HG03039 (cell line): ENCODE measurements around the gene SPI1.
"Not testable (repeated sequence)": the region's sequence is repeated elsewhere in the genome, so short reads cannot be mapped to it uniquely, and the experiment has no call there.

Experiments
- ATAC-seq: cut with Tn5 transposase; IDR thresholded peaks from one replicate; pipeline ENCODE4 v1.9.1; 2021; ENCODE audit warnings: mild to moderate bottlenecking, moderate library complexity; ENCODE audit not compliant: unreplicated experiment

The SPI1 gene

DNA sequence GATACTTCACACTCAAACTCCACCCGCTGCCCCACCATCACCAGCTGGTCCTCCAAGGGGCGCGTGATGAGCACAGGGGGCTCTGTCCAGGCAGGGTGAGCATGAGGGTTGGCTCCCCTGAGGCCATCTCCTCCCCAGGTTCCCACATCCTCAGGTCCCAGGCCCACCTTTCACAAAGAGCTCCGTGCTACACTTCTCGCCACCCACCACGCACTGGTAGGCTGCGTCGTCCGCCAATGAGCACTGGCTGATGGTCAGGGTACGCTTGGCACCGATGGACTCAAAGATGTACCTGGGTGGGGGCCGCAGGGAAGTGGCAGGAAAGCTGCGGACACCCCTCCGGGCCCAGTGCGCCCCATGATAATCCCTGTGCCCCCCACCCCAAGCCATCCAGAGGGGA lies 35.5 kb downstream of the SPI1 start:
- ATAC-seq, result no peak

DNA sequence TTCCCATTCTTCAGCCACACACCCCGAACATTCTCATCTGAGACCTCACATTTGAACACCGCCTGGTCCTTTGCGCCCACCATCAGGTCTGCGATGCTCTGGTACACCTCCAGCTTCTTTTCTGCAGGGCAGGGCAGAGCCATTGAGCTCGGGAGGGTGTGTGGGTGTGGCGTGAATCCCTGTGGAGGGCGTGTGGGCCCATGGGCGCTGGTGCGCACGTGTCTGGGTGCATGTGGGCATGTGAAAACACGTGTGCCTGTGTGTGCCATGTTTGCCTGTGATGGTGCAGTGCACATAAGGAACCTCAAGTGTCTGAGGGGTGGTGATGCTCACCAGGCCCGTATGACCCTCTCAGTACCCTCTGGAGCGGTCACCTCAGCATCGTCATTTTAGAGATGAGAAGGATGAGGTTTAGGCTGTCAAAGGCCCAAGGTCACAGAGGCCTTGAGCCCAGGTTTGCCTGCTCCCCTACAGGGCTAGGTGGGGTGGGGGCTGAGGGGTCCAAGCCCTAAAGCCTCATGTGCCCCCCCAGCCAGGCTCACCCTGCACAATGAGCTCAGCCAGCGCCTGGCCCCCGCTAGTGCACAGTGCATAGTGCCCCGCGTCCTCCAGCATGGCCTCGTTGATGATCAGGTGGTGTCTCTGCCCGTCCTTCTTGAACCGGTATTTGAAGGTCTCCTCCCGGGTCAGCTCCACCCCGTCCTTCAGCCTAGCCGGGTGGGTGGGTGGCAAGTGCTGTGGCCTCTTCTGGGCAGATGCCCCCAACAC lies 36.1 kb downstream of the SPI1 start:
- ATAC-seq, result no peak

DNA sequence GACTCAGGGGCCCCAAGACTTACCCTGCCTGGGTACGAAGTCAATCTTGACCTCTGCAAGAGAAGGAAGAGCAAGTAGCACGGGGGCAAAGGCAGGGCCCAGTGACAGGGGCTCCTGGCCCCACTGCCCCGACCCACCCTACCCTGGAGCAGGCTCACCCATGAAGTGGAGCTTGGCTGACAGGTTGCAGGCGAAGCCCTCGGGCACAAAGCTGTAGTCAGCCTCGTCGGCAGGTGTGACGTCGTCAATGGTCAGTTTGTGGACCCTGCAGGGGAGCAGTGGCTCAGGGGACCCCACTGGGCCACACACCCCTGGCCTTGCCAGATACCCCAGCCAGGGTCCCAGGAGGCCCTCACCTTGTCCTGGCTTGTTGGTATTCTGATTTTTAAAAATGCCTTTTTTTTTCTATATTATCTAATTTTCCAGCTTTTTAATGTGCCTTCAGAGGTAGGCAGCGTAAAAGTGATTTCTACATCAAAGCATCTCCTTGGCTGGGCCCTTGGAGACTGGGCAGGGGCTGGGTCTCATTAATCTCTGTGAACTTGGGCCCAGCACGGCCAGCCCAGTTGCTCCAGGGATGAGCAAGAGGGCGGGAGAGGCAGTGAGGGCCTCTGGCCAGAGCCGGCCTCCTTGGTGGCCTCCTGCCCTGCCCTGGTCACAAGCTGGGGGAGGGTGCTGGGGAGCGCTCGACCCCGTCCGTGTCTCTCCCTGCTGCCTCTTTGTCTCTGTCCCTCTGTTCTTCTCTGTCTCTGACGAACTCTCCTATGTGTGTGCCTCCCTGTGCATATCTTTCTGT lies 37.2 kb downstream of the SPI1 start:
- no peak for ATAC-seq

DNA sequence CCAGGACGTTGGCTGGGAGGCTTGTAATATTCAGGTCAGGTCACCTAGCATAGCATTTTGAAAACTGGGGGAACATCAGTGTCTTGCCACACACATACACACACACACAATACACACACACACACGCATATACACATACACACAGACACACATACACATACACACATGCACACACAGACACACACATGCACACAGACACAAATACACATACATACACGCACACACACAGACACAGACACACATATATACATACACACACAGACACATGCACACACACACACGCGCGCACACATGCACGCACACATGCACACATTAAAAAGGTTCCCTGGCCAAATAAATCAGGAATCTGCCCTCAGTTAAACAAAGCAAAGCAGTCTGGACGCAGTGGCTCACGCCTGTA lies 38.3 kb downstream of the SPI1 start:
- ATAC-seq, result no peak

DNA sequence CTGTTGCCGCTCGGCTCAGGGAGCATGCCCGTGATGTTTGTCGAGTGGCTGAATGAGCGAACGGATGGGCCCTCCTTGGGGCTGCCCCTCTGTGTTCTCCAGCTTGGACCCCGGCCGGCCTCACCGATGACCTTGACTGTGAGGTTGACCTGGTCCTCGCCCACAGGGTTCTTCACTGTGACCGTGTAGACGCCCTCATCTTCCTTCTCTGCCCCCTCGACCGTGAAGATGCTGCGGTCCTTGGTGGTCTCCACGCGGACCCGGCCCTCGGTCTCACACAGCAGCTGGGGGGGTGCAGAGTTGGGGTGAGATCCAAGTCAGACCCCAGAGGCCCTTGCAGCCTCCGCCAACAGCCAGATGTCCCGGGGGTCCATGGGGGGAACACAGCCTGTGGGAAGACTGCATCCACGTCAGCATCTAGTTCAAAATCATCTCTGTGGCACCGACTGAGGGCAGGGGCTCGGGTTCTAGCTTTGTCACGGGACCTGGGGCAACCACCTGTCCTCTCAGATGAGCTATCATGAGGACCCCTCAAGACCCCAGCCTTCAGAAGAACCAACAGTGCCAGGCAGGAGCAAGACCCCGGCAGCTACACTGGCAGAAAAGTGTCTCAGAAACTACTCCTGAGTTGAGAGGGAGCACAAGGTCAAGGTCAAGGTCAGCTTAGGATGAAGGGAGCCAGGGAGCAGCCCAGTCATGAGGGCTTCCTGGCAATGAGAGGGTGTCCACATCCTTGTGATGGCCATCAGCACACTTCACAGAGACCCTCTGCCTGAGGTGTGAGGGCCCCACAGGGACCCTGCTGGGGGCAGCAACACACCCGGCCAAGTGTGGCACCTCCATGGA lies 39.7 kb downstream of the SPI1 start:
- ATAC-seq, result no peak

DNA sequence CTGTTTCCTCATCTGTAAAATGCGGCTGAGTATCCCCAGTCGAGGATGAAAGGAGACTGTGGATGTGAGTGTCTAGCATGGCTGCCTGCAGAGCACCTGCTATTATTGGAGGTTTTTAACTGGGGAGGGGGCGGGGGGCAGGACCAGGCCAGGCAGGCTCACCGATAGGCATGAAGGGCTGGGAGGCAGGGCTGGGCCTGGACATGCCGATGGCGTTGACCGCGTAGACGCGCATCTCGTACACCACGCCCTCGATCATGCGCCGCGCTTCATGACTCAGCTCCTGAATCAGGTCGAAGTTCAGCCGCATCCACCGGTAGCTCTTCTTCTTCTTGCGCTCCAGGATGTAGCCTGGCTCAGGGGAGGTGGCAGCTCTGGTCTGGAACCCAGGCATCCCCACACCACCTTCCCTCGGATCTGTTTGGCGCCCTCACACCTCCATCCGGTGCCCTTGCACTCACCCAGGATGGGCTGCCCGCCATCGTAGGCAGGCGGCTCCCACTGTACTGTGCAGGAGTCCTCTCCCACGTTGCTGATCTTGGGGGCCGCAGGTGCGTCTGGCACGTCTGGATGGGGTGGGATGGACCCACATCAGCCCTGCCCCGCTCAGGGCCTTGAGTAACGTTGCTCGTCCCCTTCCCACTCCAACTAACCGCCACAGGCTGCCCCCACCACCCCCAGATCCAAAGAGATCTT lies 41.0 kb downstream of the SPI1 start:
- ATAC-seq, result no peak

DNA sequence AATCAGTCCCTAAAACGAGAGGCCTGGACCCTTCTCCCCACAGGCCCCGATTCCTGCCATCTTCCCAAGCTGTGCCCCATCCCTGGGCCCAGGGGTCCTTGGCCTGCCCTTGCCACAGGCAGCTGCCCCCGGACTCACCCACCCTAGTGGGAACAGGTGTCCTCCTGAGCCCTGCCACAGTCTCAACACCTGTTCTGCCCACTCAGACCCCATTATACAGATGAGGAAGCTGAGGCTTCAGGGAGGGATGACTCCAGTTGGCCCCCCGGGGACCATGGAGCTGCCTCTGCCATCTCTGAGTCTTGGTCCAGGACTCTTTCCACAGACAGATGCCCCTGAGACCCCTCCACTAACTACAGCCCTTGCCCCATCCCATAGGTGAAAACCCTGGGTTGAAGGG lies 41.8 kb downstream of the SPI1 start:
- ATAC-seq, result no peak

DNA sequence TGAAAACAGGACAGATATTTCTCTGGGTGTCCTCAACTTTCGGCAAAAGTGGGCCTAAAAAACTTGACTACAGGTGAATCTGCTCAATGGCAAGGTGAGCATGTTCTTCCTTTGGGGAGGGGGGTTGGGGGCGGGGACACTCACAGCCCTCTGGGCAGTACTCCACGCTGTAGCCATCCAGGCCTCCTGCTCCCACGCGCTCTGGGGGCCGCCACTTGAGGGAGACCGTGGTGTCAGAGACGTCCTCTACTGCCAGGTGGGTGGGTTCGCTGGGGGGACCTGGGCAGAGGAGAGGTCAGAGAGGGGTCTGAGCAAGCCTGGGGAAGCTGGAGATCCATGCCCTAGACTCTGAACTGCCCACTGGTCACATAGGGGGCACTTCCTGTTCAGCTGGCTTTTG lies 42.6 kb downstream of the SPI1 start:
- ATAC-seq, result no peak

DNA sequence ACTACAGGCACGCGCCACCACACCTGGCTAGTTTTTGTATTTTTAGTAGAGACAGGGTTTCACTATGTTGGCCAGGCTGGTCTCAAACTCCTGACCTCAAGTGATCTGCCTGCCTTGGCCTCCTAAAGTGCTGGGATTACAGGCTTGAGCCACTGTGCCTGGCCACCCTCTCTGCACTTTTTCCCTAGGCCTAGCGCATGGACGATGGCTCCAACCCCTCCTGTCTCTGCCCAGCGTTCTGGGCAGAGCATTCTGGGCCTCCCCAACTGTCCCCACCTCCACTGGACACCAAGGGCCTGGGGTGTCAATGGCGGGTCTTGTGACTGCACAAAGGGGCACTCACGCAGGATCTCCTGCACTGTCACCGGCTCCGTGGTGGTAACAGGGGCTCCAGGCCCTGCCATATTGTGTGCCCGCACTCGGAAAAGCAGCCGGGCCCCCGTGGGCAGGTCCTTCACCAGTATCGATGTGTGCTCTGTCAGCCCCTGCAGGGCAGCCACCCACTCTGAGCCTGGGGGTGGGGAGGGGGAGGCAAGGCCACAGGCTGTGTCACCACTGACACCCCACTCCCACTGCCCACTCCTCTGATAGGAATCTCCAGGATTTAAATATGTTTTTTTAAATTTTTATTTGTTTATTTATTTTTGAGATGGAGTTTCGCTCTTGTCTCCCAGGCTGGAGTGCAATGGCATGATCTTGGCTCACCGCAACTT lies 43.5 kb downstream of the SPI1 start:
- ATAC-seq, result not testable (repeated sequence)

DNA sequence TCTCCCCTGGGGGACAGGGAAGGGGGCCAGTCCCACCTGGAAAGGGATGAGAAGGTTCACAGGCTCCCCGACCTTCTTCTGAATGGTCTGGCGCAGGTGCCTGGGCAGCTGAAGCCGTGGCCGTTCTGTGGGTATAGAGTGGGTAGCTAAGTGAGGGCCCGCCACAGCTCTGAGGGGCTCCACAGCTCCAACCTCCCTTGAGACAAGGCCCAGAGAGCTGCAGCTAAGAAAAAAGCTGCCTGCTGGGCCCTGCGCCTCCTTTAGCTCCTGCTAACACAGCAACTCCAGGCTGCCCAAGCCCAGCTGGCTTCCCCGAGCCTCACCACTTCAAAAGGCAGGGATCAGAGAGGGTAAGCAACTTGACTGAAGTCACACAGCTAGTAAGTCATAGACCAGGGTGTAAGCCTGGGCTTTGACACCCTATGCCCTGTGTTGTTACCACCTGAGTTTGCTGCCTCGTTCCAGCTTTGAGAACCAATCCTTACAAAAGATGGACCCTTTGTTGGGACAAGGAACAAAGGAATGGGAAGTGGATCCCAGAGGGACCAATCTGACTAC lies 44.4 kb downstream of the SPI1 start:
- no peak for ATAC-seq

DNA sequence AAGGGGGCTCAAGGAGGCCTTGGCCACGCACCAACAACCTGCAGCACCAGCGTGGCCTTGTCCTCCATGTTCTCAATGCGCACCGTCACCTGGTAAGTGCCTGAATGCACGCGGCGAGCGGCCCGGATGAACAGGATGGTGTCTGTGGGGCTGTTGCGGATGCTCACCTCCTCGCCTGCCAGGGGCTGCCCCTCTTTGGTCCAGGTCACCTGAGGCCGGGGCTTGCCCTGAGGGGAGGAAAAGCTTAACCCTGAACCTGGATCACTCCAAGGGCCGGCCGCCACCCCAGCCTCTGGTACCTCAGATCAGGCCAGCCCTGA lies 44.9 kb downstream of the SPI1 start:
- no peak for ATAC-seq

DNA sequence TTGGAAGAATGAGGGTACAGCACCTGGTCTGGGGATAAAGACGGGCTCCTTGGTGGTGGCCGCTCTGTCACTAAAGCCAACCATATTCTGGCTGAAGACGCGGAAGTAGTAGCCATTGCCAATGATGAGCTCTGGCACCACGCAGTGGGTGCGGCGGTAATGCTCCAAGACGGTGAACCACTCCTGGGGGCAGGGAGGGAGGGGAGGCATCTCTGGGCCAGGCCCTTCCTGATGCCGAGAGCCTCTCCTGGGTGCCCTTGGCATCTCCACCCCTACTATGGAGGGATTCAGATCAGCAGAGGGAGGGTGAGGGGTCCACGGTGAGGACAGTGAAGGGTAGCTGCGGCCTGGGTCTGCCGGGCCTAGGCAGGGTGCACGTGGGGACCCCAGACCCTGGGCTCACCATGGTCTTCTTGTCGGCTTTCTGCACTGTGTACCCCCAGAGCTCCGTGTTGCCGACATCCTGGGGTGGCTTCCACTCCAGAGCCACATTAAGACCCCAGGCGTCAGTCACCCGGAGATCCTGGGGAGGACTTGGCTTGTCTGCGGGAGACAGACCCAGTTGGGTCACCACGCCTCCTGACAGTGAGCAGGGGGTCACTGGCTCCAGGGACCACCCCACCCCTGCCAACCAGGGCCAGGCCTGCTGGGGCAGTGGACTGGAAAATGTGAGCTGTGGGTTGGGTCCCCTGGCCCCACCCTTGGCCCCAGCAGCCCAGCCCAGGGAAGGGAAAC lies 45.4 kb downstream of the SPI1 start:
- ATAC-seq, result no peak

DNA sequence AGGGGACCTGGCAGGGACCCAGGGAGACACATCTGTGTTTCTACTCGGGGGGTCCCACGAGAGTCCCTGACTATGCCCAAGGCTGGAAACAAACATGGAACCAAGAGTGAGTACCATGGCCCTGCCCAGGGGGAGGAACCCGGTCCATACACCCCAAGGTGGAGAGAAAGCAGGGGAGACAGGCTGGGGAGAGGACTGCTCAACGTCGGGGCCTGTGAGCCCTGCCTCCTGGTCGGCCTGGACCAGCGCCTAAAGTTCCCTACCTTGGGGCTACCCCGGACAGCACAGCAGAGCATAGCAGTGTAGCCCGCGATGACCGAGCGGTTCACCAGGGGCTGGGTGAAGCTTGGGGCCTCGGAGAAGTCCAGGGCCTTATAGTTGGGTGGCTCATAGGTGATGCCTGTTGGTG lies 46.0 kb downstream of the SPI1 start:
- no peak for ATAC-seq

DNA sequence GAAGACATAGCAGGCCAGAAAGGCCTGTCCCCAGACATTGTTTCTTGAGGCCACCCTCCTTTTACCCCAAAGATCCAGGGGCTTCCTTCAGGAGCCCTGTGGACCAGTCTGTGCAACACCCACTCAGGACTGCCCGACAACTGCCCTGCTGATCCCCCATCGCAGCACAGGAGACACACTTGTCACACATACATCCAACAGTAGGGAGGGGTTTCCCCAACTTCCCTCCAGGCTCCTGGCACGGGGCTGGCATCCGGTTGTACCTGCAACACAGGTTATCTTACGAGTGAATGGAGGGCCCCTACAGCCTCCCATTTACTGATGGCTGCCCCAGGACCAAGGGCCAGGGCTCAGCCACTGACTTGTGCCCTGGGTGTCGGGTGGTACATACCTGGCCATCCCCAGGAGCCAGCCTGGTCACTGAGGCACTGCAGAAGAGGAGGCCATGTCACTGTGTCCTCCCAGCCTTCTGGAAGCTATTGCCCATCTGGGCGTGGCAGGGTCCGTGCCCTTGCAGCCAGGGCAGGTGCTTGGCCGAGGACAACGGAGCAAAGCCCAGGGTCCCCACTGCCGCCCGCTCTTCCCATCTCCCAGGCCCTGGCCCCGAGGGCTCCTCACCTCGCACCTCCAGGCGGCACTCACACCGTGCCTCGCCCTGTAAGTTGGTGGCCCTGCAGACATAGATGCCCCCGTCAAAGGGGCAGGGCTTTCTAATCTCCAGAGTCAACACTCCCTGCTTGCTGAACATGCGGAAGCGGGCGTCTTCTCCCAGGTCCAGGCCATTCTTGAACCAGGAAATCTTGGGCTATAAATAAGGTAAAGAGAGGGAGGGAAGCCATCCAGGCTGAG lies 46.7 kb downstream of the SPI1 start:
- ATAC-seq, result no peak

DNA sequence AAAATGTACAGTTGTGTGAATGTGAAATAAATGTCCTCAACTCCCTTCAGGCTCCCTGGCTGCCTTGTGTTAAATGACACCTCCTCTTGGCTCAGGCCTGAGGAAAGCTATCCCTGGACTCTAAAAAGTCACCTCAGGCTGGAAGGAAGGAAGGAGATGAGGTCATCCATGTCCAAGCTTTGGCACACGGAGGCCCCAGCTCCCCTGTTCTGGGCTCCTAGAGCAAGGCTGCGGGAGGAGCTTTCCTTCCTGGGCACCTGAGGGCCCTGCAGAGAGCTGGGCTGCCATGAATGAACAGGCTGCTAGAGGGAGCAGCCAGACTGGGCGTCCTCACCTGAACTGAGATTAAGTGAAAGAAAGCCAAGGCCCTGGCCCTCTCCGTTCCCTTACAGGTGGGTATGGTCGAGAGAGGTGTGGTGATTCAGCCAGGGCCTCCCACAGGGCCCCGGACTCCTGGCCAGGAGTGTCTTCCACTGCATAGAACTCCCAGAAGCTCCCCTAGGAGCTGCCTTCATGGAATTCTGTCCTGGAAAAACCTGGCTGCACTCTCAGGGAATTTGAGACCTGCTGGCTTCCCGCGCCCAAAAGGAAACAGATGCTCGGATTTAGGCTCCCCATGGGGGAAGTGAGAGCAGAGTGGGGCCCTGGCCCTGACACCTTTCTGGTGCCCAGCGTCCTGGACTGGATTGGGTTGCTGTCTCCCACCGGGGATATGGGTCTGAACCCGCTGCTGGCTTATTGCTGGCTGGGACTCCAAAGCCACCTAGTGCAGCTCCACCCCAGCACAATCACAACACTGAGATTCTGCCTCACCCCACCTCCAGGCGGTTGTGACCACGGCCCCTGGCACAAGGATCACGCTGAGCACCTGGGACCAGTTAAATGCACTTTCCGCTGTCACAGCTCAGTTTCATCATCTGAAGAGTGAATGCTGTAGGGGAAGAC lies 48.1 kb downstream of the SPI1 start:
- ATAC-seq, result no peak

DNA sequence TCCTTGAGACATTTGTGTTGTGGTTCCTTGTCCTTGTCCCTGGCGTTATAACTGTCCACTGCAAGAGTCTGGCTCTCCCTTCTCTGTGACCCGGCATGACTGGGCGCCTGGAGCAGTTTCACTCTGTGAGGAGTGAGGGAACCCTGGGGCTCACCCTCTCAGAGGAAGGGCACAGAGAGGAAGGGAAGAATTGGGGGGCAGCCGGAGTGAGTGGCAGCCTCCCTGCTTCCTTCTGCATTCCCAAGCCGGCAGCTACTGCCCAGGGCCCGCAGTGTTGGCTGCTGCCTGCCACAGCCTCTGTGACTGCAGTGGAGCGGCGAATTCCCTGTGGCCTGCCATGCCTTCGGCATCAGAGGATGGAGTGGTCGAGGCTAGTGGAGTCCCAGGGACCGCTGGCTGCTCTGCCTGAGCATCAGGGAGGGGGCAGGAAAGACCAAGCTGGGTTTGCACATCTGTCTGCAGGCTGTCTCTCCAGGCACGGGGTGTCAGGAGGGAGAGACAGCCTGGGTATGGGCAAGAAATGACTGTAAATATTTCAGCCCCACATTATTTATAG lies 48.8 kb downstream of the SPI1 start:
- no peak for ATAC-seq
